Astrocyte (in vitro differentiated cells and primary cell): ENCODE results near the gene SLC9A1. TPM values are rescaled to one million over a fixed set of nuclear protein-coding genes. Genes with fewer than 3 reads are reported as not detected.

Experiments used
- DNase-seq: peaks from one replicate; pipeline ENCODE4 v3.0.0-alpha.2; 2010; ENCODE audit warnings: low read depth
- FAIRE-seq: peaks from 2 replicates; lab custom pipeline; 2011; peaks lifted over from hg19 to GRCh38; lab: Jason Lieb, UNC
- H2AFZ ChIP-seq: 2 replicates; pipeline ENCODE4 v1.6.0; 2012; ENCODE audit warnings: low read depth, low read length, inconsistent platforms
- H3K27ac ChIP-seq: 2 replicates; pipeline ENCODE4 v1.5.1; 2011; ENCODE audit warnings: low read depth, low read length, inconsistent platforms
- H3K27me3 ChIP-seq: 2 replicates; pipeline ENCODE4 v1.6.0; 2011; ENCODE audit warnings: low read length, inconsistent platforms; ENCODE audit not compliant: insufficient read depth
- H3K36me3 ChIP-seq: 2 replicates; pipeline ENCODE4 v1.5.1; 2011; ENCODE audit warnings: low read length, inconsistent platforms; ENCODE audit not compliant: insufficient read depth
- H3K4me1 ChIP-seq: 2 replicates; pipeline ENCODE4 v1.5.1; 2011; ENCODE audit warnings: low read length, inconsistent platforms; ENCODE audit not compliant: insufficient read depth
- H3K4me2 ChIP-seq: 2 replicates; pipeline ENCODE4 v1.6.0; 2012; ENCODE audit warnings: low read length, inconsistent platforms
- H3K4me3 ChIP-seq: 2 replicates; pipeline ENCODE4 v1.5.1; 2011; ENCODE audit warnings: low read depth, mild to moderate bottlenecking, low read length, inconsistent platforms; ENCODE audit not compliant: insufficient read depth
- H3K79me2 ChIP-seq: 2 replicates; pipeline ENCODE4 v1.6.0; 2012; ENCODE audit warnings: mild to moderate bottlenecking, low read length, inconsistent platforms; ENCODE audit not compliant: insufficient read depth
- H3K9ac ChIP-seq: 2 replicates; pipeline ENCODE4 v1.6.0; 2012; ENCODE audit warnings: mild to moderate bottlenecking, low read length, inconsistent platforms
- H3K9me3 ChIP-seq: 2 replicates; pipeline ENCODE4 v1.5.1; 2012; ENCODE audit warnings: low read depth, mild to moderate bottlenecking, low read length, inconsistent platforms; ENCODE audit not compliant: insufficient read depth
- H4K20me1 ChIP-seq: 2 replicates; pipeline ENCODE4 v1.6.0; 2012; ENCODE audit warnings: low read length, inconsistent platforms; ENCODE audit not compliant: insufficient read depth
- H3K27ac Mint-ChIP-seq: one replicate; pipeline ENCODE4 v1.8.0; 2021; ENCODE audit warnings: mild to moderate bottlenecking, mixed read lengths; ENCODE audit not compliant: unreplicated experiment
- H3K27me3 Mint-ChIP-seq: one replicate; pipeline ENCODE4 v1.8.0; 2021; ENCODE audit warnings: low read depth, mixed read lengths; ENCODE audit not compliant: unreplicated experiment
- H3K36me3 Mint-ChIP-seq: one replicate; pipeline ENCODE4 v1.8.0; 2021; ENCODE audit warnings: low read depth, mixed read lengths; ENCODE audit not compliant: unreplicated experiment
- H3K4me1 Mint-ChIP-seq: one replicate; pipeline ENCODE4 v1.8.0; 2021; ENCODE audit warnings: low read depth, mixed read lengths; ENCODE audit not compliant: unreplicated experiment
- H3K4me3 Mint-ChIP-seq: one replicate; pipeline ENCODE4 v1.8.0; 2021; ENCODE audit warnings: mild to moderate bottlenecking, moderate library complexity, mixed read lengths; ENCODE audit not compliant: unreplicated experiment
- H3K9me3 Mint-ChIP-seq: one replicate; pipeline ENCODE4 v1.8.0; 2021; ENCODE audit warnings: mild to moderate bottlenecking, mixed read lengths; ENCODE audit not compliant: unreplicated experiment
- EZH2 ChIP-seq: IDR thresholded peaks from 2 replicates; pipeline ENCODE4 v1.6.1; 2012; ENCODE audit warnings: mild to moderate bottlenecking, low read length, inconsistent platforms; ENCODE audit not compliant: insufficient read depth
- total RNA-seq: library from RNA; stranded (reverse); gene quantifications from 2 replicates; pipeline ENCODE4 v1.2.1, GENCODE V29; 2021
- TF ChIP-seq, protein P1 (sequence below): IDR thresholded peaks from 2 replicates; pipeline ENCODE4 v1.5.1; 2011; ENCODE audit warnings: low read depth, mild to moderate bottlenecking, inconsistent platforms, low read length, moderate library complexity; ENCODE audit not compliant: insufficient read depth

Gene SLC9A1
- total RNA-seq, 1 donor from 2014 or later, result 49.3 TPM

DNA sequence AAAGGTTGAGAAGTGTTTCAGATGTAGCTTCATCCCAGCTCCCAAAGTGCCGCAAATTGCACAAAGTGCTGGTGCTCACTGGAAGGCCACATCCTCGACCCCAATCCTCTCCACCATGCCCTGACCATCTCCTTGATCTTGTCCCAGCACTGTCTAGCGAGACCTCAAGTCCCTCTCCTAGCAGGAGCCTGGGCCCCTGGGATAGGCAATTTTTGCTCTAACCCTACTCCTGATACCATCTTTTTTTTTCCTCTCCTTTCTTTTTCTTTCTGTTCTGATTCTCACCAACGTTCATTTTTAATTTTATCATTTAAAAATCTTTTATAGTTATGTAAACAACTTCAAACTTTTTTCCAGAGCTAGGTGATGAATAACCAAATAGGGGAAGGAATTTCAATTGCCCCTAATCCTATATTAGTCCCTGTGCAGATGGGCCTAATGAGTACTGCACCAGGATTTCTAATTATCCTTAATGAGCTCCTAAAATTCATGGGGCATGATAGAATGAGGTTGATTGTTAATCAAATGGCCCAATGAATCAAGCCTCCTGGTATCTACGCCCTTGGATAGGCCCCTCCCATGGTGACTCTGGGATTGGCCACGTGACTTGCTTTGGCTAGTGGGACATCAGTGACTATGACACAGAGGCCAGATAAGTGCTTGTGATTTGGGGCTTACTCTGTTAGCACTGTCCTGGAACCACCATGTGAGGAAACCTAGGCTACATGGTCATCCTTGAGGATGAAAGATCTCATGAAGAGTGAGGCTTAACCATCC lies 100.8 kb downstream of the SLC9A1 start:
- no peaks in the 10 kb centered on the region for H3K9me3 Mint-ChIP-seq
- Histone ChIP-seq H3K27ac (no peak overlapping the region), H3K4me1 (no peaks in the 10 kb centered on the region), H3K79me2 (no peaks in the 10 kb centered on the region), H3K4me3 (no peak overlapping the region), H3K27me3 (peaks cover 13% of the 10 kb centered on the region), H3K9ac (no peak overlapping the region), H3K4me2 (no peak overlapping the region), H3K9me3 (no peaks in the 10 kb centered on the region), H4K20me1 (no peaks in the 10 kb centered on the region), H3K36me3 (no peaks in the 10 kb centered on the region), H2AFZ (no peak overlapping the region)
- no peak overlapping the region for H3K4me3 Mint-ChIP-seq
- no peaks in the 10 kb centered on the region for H3K36me3 Mint-ChIP-seq
- TF ChIP-seq EZH2, result no peak
- no peaks in the 10 kb centered on the region for H3K4me1 Mint-ChIP-seq
- H3K27ac Mint-ChIP-seq, result no peak overlapping the region
- FAIRE-seq (no peak), DNase-seq (no peak)
- peaks cover 15% of the 10 kb centered on the region for H3K27me3 Mint-ChIP-seq

DNA sequence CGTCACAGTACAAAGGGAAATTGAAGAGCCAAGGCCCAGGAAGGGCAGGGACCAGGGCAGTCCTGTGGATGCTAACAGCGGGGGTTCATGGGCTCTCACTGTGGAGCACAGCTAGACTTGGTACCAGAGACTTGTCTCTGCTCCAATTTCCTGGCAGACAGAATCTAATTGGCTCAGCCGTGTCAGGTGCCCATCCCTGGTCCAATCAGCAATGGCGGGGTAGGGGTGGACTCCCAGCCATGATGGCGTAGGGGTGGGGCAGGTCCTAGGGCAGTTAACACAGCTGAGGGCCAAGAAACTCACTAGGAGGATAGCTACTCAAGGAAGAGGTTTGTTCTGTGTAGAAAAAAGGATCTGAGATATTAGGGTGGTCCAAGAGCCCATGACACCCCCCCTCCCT lies 102.4 kb downstream of the SLC9A1 start:
- Histone ChIP-seq H3K36me3 (no peaks in the 10 kb centered on the region), H3K79me2 (no peaks in the 10 kb centered on the region), H4K20me1 (no peaks in the 10 kb centered on the region), H3K4me2 (no peak overlapping the region), H3K4me1 (no peaks in the 10 kb centered on the region), H3K9ac (no peak overlapping the region), H3K9me3 (no peaks in the 10 kb centered on the region), H3K27ac (no peak overlapping the region), H3K27me3 (peaks cover 5% of the 10 kb centered on the region), H3K4me3 (no peak overlapping the region), H2AFZ (no peak overlapping the region)
- H3K27ac Mint-ChIP-seq, result no peak overlapping the region
- no peaks in the 10 kb centered on the region for H3K36me3 Mint-ChIP-seq
- DNase-seq (no peak), FAIRE-seq (no peak)
- no peak overlapping the region for H3K4me3 Mint-ChIP-seq
- TF ChIP-seq, protein P1, sequence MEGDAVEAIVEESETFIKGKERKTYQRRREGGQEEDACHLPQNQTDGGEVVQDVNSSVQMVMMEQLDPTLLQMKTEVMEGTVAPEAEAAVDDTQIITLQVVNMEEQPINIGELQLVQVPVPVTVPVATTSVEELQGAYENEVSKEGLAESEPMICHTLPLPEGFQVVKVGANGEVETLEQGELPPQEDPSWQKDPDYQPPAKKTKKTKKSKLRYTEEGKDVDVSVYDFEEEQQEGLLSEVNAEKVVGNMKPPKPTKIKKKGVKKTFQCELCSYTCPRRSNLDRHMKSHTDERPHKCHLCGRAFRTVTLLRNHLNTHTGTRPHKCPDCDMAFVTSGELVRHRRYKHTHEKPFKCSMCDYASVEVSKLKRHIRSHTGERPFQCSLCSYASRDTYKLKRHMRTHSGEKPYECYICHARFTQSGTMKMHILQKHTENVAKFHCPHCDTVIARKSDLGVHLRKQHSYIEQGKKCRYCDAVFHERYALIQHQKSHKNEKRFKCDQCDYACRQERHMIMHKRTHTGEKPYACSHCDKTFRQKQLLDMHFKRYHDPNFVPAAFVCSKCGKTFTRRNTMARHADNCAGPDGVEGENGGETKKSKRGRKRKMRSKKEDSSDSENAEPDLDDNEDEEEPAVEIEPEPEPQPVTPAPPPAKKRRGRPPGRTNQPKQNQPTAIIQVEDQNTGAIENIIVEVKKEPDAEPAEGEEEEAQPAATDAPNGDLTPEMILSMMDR, result no peak
- peaks cover 8% of the 10 kb centered on the region for H3K27me3 Mint-ChIP-seq
- no peaks in the 10 kb centered on the region for H3K4me1 Mint-ChIP-seq
- H3K9me3 Mint-ChIP-seq, result no peaks in the 10 kb centered on the region

DNA sequence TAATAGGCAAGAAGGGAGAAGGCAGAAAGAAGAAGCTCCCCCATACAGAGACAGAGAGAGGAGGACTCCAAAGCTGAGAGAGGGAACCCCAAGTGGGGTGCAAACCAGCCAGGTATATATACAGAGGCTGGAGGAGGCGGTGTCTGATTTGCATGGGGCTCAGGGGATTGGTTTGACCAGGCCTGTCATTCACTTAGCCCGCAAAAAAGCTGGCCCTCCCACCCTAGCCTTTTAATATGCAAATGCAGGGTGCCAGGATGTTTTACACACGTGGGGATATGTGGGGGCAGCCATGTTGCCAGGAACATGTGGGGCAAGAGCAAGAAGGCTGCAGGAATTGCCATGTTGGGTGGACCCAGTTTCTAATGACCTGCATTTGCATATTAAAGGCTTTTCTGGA lies 105.3 kb downstream of the SLC9A1 start:
- no peaks in the 10 kb centered on the region for H3K4me1 ChIP-seq
- Mint-ChIP-seq H3K27ac (no peak overlapping the region), H3K36me3 (no peaks in the 10 kb centered on the region), H3K4me3 (no peak overlapping the region), H3K9me3 (no peaks in the 10 kb centered on the region), H3K27me3 (peaks cover 8% of the 10 kb centered on the region), H3K4me1 (peaks cover 2% of the 10 kb centered on the region)
- H2AFZ ChIP-seq, result no peak overlapping the region
- FAIRE-seq, result no peak
- no peak overlapping the region for H3K27ac ChIP-seq
- H3K4me2 ChIP-seq, result no peak overlapping the region
- H3K4me3 ChIP-seq, result no peak overlapping the region
- H3K9ac ChIP-seq, result no peak overlapping the region
- no peak for TF ChIP-seq EZH2
- TF ChIP-seq, protein P1, result no peak
- no peak for DNase-seq
- no peaks in the 10 kb centered on the region for H3K36me3 ChIP-seq
- H4K20me1 ChIP-seq, result no peaks in the 10 kb centered on the region
- no peaks in the 10 kb centered on the region for H3K9me3 ChIP-seq
- no peaks in the 10 kb centered on the region for H3K27me3 ChIP-seq
- H3K79me2 ChIP-seq, result no peaks in the 10 kb centered on the region
